ENCODE measurements around the gene PTCD1.
A peak's percentile ranks its signal among the peaks of the same experiment; 100 is the strongest.
"Not testable (repeated sequence)": the region's sequence is repeated elsewhere in the genome, so short reads cannot be mapped to it uniquely, and the experiment has no call there.

Gene PTCD1

GRCh38 chr7:99406557-99406956 lies 32.0 kb downstream of the PTCD1 start:
- no peak for DNase-seq

GRCh38 chr7:99404977-99405320 lies 33.6 kb downstream of the PTCD1 start:
- no peak for DNase-seq

GRCh38 chr7:99404235-99404976 lies 34.2 kb downstream of the PTCD1 start:
- no peak for DNase-seq

- no peak for DNase-seq
Observed at GRCh38 chr7:99403764-99404163, 34.8 kb downstream of the PTCD1 start.

GRCh38 chr7:99402854-99403253 lies 35.7 kb downstream of the PTCD1 start:
- DNase-seq, result no peak

GRCh38 chr7:99399597-99399996 lies 39.0 kb downstream of the PTCD1 start:
- no peak for DNase-seq

GRCh38 chr7:99398891-99399445 lies 39.6 kb downstream of the PTCD1 start:
- no peak for DNase-seq

GRCh38 chr7:99397297-99397983 lies 41.2 kb downstream of the PTCD1 start:
- DNase-seq, result no peak

GRCh38 chr7:99396418-99397296 lies 41.9 kb downstream of the PTCD1 start:
- DNase-seq, result no peak

- no peak for DNase-seq
Observed at GRCh38 chr7:99395616-99396327, 42.8 kb downstream of the PTCD1 start.

GRCh38 chr7:99394188-99394502 lies 44.5 kb downstream of the PTCD1 start:
- DNase-seq, result no peak

GRCh38 chr7:99393355-99394187 lies 45.0 kb downstream of the PTCD1 start:
- DNase-seq, result no peak

GRCh38 chr7:99392659-99393354 lies 45.8 kb downstream of the PTCD1 start:
- DNase-seq, result peak; percentile 73

GRCh38 chr7:99392046-99392445 lies 46.6 kb downstream of the PTCD1 start:
- no peak for DNase-seq

- DNase-seq, result no peak
Observed at GRCh38 chr7:99390941-99391602, 47.5 kb downstream of the PTCD1 start.

GRCh38 chr7:99389772-99390171 lies 48.8 kb downstream of the PTCD1 start:
- no peak for DNase-seq

GRCh38 chr7:99387912-99388311 lies 50.7 kb downstream of the PTCD1 start:
- no peak for DNase-seq

- not testable (repeated sequence) for DNase-seq
Observed at GRCh38 chr7:99387239-99387635, 51.4 kb downstream of the PTCD1 start.

- no peak for DNase-seq
Observed at GRCh38 chr7:99386584-99387238, 51.9 kb downstream of the PTCD1 start.

- no peak for DNase-seq
Observed at GRCh38 chr7:99385564-99385963, 53.0 kb downstream of the PTCD1 start.
